NCI-H187 (cell line): ENCODE data around the gene ZG16.
"Not testable (repeated sequence)": the region's sequence is repeated elsewhere in the genome, so short reads cannot be mapped to it uniquely, and the experiment has no call there.

ENCODE experiments used
- DNase-seq, 2 experiments: peaks; one replicate each; lab custom pipeline; 2025; lab: John Stamatoyannopoulos, UW

The ZG16 gene, protein sequence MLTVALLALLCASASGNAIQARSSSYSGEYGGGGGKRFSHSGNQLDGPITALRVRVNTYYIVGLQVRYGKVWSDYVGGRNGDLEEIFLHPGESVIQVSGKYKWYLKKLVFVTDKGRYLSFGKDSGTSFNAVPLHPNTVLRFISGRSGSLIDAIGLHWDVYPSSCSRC

DNA sequence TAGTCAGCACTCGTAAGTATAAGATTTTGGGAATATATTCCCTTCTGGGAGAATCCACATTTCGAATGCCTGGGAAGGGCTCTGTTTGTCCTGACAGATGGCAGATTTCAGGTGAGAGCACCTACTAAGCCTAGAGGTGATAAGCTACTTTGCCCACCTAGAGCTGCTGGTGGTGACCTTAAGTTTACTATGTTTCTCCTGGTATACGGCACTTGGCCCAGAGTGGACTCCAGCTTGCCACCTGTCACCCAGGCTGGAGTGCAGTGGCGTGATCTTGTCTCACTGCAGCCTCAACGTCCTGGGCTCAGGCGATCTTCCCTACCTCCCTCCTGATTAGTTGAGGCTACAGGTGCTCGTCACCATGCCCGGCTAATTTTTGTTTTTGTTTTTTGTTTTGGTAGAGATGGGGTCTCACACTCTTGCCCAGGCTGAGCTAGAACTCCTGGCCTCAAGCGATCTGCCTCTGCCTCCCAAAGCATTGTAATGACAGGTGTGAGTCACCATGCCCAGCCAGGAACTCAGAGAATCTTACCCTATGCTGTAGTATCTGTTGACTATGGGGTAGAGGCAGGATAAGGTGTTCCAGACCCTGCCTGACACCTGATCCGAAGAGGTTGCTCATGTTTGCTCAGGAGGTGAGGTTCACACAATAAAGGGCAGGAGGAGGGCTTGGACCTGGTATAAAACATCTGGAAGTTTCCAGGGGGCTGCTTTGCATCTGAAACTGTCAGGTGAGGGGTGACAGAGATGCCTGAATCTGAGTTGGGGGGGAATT lies at the start of gene ZG16:
Gene ZG16, plus strand, starts transcription at position 681 of the 775 bp plus-strand sequence. CDS start 1,011 bp downstream, outside the sequence.
- no peak for DNase-seq

DNA sequence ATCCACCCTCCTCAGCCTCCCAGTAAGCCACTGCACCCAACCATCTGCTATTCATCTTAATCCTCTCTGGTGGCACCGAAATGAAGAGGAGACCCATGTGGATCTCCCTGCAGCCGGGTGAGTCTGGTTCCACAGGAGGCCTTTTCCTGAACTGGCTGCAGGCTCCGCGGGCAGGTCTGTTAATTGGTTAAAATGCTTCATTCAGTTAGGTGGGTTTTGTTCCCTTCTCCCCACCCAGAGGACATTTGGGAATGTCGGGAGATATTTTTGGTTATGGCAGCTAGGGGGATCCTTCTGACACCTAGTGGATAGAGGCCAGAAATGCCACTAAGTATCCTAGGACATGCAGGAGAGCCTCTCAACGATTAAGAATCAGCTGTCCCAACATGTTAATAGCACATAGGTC lies 48.9 kb upstream of the ZG16 start:
- no peak for DNase-seq

DNA sequence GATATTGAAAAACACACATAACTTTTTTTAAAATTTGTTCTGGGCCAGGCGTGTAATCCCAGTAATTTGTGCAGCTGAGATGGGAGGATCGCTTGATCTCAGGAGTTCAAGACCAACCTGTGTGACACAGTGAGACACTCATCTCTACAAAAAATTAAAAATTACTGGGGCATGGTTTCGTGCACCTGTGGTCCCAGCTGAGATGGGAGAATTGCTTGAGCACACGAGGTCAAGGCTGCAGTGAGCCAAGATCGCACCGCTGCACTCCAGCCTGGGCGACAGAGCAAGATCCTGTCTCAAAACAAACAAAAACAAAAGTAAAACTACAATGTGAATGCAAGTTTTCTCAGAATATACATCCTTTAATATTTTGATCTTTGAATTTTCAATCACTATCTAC lies 47.4 kb upstream of the ZG16 start:
- no peak for DNase-seq

DNA sequence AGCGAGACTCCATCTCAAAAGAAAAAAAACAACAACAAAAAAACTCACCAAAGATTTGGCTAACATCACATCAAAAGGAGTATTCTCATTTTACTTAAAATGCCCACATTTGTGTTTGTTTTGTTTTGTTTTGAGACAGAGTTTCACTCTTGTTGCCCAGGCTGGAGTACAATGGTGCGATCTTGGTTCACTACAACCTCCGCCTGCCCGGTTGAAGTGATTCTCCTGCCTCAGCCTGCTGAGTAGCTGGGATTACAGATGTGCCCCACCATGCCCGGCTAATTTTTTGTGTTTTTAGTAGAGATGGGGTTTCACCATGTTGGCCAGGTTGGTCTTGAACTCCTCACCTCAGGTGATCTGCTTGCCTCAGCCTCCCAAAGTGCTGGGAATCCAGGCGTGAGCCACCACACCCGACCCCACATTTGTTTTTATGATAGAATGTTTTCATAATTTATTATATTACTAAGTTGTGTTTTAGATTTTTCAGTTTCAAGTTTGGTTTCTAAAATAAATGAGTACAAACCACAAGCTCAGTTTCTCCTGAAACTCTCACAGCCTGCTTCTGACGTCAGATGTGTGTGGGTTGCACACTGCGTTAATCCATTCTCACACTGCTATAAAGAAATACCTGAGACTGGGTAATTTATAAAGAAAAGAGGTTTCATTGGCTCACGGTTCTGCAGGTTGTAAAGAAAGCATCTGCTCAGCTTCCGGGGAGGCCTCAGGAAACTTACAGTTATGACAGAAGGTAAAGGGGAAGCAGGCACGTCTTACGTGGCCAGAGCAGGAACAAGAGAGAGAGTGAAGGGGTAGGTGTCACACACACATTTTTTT lies 46.1 kb upstream of the ZG16 start:
- not testable (repeated sequence) for DNase-seq

DNA sequence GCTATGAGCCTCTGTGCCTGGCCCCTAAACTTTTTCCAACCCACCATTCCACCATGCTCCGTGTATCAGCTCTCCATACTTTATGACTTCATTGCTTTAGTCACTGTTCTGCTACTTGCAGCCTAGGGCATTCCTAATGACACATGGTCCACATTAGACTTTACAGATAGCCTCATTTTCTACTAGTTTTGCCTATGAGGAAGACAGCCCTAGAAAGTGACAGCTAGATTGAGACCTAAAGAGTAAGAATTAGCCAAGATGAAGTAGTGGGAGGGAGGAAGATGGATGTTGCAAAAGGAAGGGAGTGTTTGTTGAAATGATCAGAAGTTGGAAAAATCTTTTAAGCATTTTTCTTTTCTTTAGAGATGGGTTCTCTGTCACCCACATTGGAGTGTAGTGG lies 43.3 kb upstream of the ZG16 start:
- DNase-seq, result no peak

DNA sequence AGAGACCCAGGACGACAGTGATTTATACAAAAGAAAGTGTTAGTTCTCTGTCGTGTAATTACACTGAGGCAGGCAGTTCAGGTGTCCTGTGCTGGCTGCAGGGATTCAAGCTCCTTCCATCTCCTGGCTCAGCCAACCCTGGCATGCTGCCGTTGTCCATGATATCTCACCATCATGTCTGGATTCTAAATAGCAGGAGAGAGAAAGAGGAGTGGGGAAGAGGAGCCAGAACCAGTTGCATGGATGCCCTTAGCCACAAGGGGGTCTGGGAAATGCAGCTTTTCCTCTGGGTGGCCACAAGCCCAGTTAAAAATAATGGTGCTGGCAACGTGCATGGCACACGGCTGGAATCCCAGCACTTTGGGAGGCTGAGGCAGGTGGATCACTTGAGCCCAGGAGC lies 41.9 kb upstream of the ZG16 start:
- no peak for DNase-seq

DNA sequence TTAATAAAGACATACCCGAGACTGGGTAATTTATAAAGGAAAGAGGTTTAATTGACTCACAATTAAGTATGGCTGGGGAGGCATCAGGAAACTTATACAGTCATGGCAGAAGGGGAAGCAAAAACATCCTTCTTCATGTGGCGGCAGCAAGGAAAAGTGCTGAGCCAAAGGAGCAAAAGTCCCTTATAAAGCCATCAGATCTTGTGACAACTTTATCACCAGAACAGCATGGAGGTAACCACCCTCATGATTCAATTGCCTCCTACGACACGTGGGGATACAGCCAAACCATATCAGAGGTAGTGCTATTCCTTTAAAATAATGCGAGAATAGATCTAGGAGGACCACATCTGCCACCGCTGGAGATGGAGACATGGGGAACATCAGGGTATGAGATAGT lies 41.3 kb upstream of the ZG16 start:
- DNase-seq, result no peak

DNA sequence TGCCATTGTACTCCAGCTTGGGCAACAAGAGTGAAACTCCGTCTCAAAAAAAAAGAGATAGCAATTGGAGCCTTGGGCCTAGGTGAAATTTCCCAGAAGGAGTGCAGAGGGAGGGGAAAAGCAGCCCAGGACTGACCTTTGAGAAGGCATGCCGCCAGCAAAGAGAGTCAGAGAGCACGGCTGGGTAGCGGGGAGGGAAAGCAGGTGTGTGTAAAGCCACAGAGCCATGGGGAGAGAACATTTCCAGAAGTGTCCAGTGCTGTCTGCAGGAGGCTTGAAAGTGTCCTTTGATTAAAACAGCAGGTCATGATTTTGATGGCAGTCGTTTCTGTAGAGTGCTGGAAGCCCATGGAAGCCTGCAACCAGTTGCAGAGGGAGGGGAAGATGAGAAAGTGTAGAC lies 40.3 kb upstream of the ZG16 start:
- DNase-seq, result no peak

DNA sequence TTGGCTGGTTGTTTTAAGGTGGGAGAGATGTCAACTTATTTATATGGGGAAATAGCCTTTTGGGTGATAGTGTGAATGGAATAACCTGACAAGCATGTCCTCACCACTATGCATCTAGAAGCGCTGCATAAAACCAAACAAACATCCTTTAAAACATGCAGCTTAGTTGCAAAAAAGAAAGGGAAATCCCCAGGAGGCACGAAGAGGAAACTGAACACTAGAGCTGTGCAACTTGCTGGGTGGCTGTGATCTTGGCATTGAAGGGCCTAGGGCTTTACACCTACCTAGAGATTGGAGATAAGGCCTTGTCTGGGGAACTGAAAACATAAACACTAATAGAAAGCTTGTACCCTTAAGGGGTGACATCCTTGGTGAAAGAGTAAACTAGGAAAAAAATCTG lies 39.5 kb upstream of the ZG16 start:
- DNase-seq, result no peak

DNA sequence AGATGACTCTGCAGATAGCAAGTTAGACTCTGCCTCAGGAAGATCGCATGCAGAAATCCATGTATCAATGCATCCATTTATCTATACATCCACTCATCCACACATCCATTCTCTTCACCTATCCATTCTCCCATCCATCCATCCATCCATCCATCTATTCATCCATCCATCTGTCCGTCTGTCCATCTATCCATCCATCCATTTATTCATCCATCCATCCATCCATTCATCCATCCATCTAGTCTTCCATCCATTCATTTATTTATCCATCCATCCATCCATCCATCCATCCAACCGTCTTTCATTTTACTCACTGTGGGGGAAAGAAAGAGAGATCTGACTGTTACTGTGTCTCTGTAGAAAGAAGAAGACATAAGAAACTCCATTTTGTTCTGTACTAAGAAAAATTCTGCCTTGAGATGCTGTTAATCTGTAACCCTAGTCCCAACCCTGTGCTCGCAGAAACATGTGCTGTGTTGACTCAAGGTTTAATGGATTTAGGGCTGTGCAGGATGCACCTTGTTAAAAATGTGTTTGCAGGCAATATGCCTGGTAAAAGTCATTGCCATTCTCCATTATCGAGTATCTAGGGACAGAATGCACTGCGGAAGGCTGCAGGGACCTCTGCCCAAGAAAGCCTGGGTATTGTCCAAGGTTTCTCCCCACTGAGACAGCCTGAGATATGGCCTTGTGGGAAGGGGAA lies 38.0 kb upstream of the ZG16 start:
- not testable (repeated sequence) for DNase-seq

DNA sequence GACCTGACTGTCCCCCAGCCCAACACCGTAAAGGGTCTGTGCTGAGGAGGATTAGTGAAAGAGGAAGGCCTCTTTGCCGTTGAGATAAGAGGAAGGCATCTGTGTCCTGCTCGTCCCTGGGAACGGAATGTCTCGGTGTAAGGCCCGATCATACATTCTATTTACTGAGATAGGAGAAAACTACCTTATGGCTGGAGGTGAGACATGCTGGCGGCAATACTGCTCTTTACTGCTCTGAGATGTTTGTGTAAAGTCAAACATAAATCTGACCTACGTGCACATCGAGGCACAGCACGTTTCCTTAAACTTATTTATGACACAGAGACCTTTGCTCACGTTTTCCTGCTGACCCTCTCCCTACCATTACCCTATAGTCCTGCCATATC lies 37.4 kb upstream of the ZG16 start:
- DNase-seq, result not testable (repeated sequence)

DNA sequence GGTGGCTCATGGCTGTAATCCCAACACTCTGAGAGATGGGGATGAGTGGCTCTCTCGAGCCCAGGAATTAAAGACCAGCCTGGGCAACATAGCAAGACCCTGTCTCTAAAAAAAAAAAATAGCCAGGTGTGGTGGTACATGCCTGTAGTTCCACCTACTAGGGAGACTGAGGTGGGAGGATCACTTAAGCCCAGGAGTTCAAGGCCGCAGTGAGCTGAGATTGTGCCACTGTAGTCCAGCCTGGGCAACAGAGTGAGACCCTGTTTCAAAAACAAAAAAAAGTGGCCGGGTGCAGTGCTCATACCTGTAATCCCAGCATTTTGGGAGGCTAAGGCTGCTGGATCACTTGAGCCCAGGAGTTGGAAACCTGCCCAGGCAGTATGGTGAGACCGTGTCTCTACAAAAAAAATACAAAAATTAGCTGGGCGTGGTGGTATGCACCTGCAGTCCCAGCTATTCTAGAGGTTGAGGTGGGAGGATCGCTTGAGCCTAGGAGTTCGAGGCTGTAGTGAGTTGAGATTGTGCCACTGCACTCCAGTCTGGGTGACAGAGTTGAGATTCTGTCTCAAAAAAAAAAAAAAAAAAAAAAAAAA lies 35.3 kb upstream of the ZG16 start:
- no peak for DNase-seq

DNA sequence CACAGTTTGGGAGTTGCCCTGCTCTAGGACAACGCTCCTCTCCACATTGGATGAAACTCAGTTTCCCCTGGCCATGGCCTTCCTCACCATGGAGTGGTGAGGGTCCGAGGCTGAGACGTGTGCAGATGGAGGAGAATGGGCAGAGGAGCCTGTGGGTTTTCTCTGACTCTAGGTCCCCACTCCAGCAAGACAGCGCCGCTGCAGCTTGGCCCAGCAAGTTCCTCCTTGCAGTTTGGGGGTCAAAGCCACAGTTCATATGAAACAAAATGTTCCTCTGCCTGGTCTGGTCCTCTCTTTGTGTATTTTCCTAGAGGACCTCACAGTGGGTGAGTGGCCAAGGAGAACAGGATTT lies 34.6 kb upstream of the ZG16 start:
- DNase-seq, result no peak

DNA sequence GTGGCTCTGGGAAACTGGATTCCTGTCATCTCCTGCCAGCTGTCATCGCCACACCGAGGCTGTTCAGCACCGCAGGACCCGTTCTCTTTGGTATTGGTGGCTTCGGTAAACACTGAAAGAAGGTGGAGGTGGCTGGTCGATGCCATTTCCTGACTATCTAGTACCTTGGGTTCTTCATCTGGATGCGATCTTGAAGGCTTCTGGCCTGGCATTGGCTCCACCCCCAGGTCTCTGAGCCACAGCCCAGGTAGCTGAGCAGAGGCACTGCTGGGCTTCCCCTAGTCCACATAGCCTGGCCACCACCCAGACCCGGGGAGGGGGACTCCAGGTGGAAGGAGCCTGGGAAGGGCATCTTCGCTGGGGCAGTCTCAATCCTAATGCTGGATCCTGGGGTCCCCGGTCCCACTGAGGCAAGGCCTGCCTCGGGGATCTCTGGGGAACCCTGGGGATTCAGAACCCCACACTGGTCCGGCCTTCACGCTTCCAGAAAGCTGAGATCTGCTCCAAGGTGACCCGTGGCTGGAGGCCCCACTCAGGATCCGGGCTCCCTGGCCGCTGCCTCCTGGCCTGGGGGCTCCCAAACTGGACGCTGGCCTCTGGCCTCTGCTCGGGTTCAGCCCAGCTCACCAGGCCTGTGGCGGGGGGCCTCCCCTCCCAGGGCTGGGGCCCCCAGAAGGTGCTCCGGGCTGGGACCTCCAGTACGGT lies 34.1 kb upstream of the ZG16 start:
- DNase-seq, result no peak

DNA sequence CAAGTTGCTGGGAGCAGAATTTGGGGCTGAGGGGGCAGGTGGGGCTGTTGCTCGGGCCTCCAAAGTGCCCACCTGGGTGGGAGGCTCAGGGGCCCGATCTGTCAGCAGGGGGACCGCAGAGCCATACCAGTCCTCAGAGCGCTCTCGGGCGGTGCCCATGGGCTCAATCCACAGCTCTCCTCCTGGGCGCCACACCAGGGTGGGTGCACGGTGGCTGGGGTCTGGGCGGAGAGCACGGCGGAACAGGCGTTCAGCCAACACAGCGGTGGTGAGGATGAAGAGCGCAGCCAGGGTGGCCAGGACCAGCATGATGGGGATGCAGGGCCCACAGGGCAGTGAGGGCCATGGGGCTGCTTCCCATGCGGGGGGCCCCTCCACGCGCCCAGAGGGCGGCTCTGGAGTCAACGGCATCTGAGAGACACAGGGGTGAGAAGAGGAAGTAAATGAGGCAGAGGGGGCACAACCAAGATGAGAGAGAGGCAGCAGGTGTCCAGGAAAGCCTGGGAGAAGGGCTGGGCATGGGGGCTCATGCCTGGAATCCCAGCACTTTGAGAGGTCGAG lies 33.4 kb upstream of the ZG16 start:
- no peak for DNase-seq

DNA sequence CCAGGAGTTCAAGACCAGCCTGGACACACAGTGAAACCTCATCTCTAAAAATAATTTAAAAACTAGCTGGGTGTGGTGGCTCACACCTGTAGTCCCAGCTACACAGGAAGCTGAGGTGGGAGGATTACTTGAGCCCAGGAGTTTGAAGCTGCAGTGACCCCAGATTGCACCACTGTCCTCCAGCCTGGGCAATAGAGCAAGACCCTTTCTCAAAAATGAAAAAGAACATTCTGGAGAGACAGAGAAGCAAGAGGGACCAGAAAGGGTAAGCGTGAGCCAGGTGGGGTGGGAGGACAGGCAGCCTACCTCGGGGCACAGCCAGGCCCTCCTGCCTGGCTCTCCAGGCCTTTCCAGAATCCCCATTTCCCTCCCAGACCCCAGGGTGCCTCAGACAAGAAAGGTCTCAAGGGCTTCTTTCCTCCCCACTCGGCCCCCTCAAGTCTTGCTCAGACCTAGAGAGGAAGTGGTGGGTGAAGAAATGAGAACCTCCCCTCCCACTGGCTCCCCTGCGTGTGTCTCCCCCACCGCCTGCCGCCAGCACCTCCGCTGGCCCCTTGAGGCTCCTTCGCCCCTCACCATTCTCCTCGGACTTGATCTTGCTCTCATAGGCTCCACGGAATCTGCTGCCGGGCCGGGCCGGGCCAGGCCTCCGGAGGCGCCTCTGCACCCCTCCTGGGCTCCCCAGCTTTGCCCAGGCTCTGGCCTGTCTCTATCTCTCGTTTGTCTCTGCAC lies 32.8 kb upstream of the ZG16 start:
- no peak for DNase-seq

DNA sequence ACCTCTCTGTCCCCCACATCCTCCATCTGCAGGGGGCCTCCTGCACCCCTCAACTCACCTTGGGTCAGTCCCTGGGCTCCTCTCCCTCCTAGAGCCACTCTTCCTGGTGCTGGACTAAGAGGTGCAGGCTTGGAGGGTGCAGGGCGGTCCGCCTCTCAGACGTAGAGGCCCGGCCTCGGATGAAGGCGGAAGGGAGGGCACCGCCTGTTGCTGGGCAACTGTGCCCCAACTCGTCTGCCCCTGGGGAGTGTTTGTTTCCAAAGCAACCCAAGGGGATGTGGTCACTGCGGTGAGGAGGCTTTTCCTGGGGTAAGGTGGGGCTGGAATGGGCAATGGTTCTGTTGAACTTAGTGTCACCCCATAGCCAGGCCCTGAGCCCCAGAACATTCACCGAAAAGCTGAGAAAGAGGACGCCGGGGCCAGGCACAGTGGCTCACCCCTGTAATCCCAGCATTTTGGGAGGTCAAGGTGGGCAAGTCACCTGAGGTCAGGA lies 32.2 kb upstream of the ZG16 start, which contains the start of gene C16orf54:
Gene C16orf54, minus strand, starts transcription at position 138 of the 493 bp plus-strand sequence. CDS start 1,039 bp downstream, outside the sequence.
- no peak for DNase-seq

DNA sequence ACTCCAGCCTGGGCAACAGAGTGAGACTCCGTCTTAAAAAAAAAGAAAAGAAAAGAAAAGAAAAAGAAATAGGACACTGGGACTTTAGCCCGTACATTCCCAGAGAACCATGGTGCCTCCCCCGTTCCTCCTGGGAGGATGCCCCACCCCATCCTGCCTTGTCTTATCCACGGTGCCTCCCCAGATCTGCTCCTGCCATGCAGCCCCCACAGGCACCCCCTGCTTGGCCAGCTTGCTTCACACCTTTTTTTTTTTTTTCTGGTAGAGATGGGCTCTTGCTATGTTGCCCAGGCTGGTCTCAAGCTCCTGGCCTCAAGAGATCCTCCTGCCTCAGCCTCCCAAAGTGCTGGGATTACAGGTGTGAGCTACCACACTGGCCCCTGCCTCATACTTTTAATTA lies 31.5 kb upstream of the ZG16 start:
- not testable (repeated sequence) for DNase-seq

DNA sequence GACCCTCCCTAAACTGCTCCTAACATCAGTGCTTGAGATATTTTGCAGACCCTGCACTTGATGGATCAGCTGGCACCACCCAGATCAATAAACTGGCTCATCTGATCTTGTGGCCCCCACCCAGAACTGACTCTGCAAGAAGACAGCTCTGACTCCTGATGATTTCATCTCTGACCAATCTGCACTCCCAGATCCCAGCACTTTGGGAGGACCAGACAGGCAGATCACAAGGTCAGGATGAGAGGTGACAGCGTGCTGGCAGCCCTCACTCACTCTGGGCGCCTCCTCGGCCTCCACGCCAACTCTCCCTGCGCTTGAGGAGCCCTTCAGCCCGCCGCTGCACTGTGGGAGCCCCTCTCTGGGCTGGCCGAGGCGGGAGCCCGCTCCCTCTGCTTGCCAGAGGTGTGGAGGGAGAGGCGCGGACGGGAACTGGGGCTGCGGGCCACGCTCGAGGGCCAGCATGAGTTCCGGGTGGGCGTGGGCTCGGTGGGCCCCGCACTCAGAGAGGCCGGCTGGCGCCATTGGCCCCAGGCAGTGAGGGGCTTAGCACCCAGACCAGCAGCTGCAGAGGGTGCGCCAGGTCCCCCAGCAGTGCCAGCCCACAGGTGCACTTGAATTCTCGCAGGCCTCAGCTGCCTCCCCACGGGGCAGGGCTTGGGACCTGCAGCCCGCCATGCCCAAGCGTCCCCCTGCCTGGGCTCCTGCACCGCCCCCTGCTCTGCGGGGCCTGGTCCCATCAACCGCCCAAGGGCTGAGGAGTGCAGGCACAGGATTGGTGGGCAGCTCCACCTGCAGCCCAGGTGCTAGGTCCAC lies 29.9 kb upstream of the ZG16 start:
- DNase-seq, result no peak
